Activated T-cell treated with anti-CD3 and anti-CD28 coated beads, Interleukin-2, amount 50 U/mL, for 48 hours (primary cell): Measurements from ENCODE around the gene FYN.

Source experiments
- DNase-seq, 2 experiments: peaks; one replicate each; pipeline ENCODE4 v3.0.0-alpha.2; 2020

The FYN gene

DNA sequence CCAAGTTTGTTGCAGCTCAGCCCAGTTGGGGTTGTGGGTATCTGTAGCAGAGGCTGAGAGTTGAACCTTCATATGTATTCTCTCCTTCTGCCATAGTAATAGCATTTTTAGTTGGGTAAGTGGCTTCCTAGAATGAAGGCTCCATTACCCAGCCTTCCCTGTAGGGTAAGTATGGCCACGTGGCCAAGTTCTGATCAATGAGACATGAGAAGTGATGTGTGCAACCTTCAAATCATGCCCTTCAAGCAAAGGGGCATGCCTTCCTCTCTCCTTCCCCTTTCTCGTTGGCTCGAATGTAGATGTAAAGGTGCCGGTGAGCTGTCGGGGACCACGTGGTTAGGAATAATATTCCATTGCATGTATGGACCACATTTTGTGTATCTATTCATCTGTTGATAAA is 254.8 kb downstream of the FYN start:
- DNase-seq: no peak

DNA sequence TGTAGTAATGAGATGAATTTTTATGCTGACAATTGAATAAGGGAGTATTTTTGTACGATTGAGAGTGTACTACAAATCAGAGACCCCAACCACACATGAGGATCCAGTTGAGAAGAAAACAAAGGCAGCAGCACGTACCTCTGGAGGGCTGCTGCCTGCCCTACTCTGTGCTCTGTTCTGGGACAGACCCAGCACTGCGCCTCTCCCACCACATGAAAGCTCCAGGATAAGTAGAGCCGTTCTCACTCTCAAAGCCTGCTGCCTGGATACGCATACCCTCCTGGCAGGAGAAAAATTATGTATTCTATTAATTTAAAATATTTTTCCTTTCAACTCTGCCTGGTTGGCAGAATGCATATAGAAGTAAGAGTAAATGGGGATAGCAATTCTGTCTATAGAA is 256.1 kb downstream of the FYN start:
- no peak for DNase-seq

DNA sequence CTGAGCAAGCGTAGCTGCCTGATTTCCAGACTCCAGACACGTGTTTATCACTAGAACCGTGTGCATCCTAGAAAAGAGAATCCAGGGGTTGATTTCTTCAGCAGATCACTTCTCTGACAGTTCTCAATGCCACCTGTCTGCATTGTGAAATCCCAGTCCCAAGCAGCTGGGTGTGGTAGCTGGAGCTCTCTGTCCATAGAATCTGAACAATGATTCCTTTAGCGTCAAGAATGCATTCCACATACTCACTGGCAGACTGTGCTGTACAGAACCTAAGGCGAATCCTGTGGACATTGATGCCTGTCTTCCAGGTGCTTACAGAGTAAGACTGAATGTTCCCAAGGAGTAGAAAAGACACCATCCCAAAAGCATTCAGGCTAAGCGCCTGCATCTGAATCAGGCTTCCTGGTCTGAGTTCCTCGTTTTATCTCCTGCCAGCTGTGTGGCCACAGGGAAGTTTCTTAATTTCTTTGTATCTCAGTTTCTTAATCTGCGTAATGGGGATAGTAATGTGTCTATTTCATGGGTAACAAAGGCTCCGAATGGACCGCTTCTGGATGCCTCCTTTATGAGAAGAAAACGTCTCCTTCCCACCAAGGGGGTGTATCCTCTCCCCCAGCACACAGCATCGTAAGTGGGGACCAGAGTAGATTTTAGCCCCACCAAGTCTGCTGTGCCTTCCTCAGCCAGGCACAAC is 257.2 kb downstream of the FYN start:
- DNase-seq: no peak

DNA sequence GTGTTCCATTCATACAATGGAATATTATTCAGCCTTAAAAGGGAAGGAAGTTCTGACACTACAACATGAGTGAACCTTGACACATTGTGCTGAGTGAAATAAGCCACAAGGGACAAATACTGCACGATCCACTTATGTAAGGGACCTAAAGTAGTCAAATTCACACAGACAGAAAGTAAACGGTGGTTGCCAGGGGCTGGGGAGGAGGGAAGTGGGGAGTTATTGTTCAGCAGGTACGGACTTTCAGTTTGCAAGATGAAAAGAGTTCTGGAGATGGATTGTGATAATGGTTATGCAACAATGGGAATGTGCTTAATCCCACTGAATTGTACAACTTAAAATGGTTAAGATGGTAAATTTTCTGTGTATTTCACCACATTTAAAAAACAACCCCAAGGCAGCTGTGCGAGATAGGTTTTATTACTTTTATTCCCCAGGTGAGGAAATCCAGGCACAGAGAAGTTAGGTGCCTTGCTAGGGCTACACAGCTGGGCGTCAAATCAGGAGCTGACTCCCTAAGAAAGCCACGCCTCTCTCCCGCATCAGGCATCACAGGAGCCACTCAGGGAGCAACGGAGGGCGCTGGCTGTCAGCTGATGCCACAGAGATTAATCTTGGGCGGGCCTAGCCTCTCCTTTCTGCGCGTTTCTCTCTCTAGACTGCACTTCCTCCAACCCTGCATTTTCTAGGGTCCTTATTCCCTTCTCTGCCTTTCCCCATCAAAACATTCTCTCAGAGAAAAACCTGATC is 258.2 kb downstream of the FYN start:
- no peak for DNase-seq

DNA sequence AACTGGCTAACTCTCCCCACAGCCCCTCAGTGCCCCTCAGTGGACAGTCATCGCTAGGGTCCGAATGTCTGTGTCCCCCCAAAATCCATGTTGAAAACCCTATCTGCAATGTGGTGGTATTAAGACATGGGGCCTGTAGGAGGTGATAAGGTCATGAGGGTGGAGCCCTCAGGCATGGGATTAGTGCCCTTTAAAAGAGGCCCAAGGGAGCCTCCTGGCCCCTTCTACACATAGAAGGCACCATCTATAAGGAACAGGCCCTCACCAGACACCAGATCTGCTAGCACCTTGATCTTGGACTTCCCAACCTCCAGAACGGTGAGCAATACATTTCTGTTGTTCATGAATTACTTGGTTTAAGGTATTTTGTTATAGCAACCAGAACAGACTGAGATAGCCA is 260.9 kb downstream of the FYN start:
- DNase-seq: no peak

DNA sequence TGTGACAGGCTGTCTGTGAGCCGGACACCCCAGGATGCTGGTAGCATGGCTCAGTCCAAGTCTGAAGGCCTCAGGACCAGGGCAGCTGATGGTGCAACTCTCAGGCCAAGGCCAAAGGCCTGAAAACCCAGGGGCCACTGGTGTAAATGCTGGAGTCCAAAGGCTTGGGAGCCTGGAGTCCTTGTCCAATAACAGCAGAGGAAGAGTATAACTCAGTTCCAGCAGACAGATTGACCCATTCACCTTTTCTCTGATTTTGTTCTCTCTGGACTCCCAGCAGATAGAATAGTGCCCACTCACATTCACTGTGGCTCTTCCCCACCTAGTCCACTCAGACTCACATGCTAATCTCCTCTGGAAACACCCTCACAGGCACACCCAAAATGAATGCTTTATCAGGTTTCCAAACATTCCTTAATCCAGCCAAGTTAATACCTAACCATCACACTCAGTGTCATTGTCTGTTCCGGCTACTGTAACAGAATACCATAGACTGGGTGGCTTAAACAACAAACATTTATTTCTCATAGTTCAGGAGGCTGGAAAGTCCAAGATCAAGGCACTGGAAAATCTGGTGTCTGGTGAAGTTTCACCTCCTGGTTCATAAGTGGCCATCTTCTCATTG is 262.6 kb downstream of the FYN start:
- DNase-seq: no peak
